SU-DHL-6 (cell line): ENCODE results near the gene RPS6KB2.

ENCODE experiments used
- H2AFZ ChIP-seq: fragments of 200-600 bp; sonication (generic); 2 replicates; pipeline ENCODE4 v1.6.1; 2014; ENCODE audit warnings: low read depth, mild to moderate bottlenecking, moderate library complexity, mixed read lengths, antibody characterized with exemption, low read length; ENCODE audit not compliant: severe bottlenecking
- H3F3A ChIP-seq: fragments of 200-600 bp; shearing (Covaris generic); 2 replicates; pipeline ENCODE4 v1.6.0; 2016; ENCODE audit warnings: antibody characterized with exemption, mild to moderate bottlenecking; ENCODE audit not compliant: insufficient read depth
- H3K27ac ChIP-seq: fragments of 200-600 bp; sonication (generic); 2 replicates; pipeline ENCODE4 v1.5.1; 2016; ENCODE audit warnings: low read depth, mild to moderate bottlenecking, low read length, moderate library complexity, mixed read lengths
- H3K27me3 ChIP-seq: fragments of 200-600 bp; sonication (generic), shearing (Covaris generic); 2 replicates; pipeline ENCODE4 v1.6.0; 2014; ENCODE audit warnings: mild to moderate bottlenecking, low read length
- H3K36me3 ChIP-seq: fragments of 200-600 bp; sonication (generic); 2 replicates; pipeline ENCODE4 v1.6.1; 2014; ENCODE audit warnings: mild to moderate bottlenecking, low read length, mixed read lengths
- H3K4me2 ChIP-seq: fragments of 300-600, 200-600 bp; shearing (Covaris generic), sonication (generic); 2 replicates; pipeline ENCODE4 v1.6.0; 2014; ENCODE audit warnings: low read length, low read depth, mild to moderate bottlenecking; ENCODE audit not compliant: poor library complexity, severe bottlenecking
- H3K4me3 ChIP-seq: fragments of 200-600 bp; sonication (generic); 2 replicates; pipeline ENCODE4 v1.5.1; 2014; ENCODE audit warnings: antibody characterized with exemption, low read length, mild to moderate bottlenecking, mixed read lengths; ENCODE audit not compliant: insufficient read depth, poor library complexity, severe bottlenecking
- H3K79me2 ChIP-seq: fragments of 200-600 bp; sonication (generic); 2 replicates; pipeline ENCODE4 v1.6.1; 2014; ENCODE audit warnings: mild to moderate bottlenecking, low read length, moderate library complexity; ENCODE audit not compliant: insufficient read depth
- H3K9ac ChIP-seq: fragments of 200-600 bp; sonication (generic); 2 replicates; pipeline ENCODE4 v1.7.0; 2014; ENCODE audit warnings: mild to moderate bottlenecking, low read length
- H3K9me2 ChIP-seq: fragments of 200-600 bp; sonication (generic); replicated peaks from 2 replicates; pipeline ENCODE4 v1.6.1; 2014; ENCODE audit warnings: low read length; ENCODE audit not compliant: insufficient read depth
- H3K9me3 ChIP-seq: fragments of 200-600 bp; sonication (generic); 2 replicates; pipeline ENCODE4 v1.6.1; 2014; ENCODE audit warnings: low read length, mixed read lengths; ENCODE audit not compliant: insufficient read depth
- H4K20me1 ChIP-seq: fragments of 200-600 bp; sonication (generic); 2 replicates; pipeline ENCODE4 v1.6.1; 2014; ENCODE audit warnings: low read depth, mild to moderate bottlenecking, antibody characterized with exemption, low read length, moderate library complexity, mixed read lengths
- EZH2phosphoT487 ChIP-seq: fragments of 200-600 bp; sonication (generic), shearing (Covaris generic); conservative IDR thresholded peaks from 2 replicates; pipeline ENCODE4 v1.6.1; 2018; ENCODE audit warnings: mild to moderate bottlenecking, antibody characterized with exemption, low read length, moderate library complexity, mixed read lengths
- TF ChIP-seq, protein P1 (sequence below): fragments of 200-600 bp; sonication (generic); IDR thresholded peaks from one replicate; pipeline ENCODE4 v1.5.1; 2017; ENCODE audit warnings: antibody characterized with exemption, mild to moderate bottlenecking, low read length, moderate library complexity; ENCODE audit not compliant: insufficient read depth, poor library complexity, severe bottlenecking

Gene RPS6KB2

DNA sequence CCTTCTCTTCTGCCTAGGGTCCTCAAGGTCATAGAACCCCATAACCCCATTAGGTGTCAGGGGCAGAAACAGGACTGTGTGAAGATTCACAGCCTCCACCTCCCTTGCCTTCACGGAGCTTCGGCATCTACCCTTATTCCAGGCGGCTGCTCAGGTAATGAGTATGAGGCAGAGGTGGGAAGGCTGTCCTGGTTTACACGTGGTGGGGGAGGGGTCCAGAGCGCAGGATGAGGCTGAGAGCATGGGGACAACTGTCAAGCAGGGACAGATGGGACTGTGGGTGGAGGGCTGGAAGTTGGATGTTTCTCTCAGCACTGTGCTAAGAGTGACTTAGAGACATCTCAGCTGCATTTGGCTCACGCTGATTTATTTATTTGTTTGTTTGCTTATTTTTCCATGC, 40.8 kb upstream of the RPS6KB2 start:
- H3K9me3 ChIP-seq = no peaks in the 10 kb centered on the region
- H3K79me2 ChIP-seq = peaks cover 7% of the 10 kb centered on the region
- H3K36me3 ChIP-seq = no peaks in the 10 kb centered on the region
- no peak overlapping the region for H3K4me2 ChIP-seq
- H4K20me1 ChIP-seq = no peaks in the 10 kb centered on the region
- H3F3A ChIP-seq = no peaks in the 10 kb centered on the region
- TF ChIP-seq EZH2phosphoT487 = no peak
- TF ChIP-seq, protein P1, sequence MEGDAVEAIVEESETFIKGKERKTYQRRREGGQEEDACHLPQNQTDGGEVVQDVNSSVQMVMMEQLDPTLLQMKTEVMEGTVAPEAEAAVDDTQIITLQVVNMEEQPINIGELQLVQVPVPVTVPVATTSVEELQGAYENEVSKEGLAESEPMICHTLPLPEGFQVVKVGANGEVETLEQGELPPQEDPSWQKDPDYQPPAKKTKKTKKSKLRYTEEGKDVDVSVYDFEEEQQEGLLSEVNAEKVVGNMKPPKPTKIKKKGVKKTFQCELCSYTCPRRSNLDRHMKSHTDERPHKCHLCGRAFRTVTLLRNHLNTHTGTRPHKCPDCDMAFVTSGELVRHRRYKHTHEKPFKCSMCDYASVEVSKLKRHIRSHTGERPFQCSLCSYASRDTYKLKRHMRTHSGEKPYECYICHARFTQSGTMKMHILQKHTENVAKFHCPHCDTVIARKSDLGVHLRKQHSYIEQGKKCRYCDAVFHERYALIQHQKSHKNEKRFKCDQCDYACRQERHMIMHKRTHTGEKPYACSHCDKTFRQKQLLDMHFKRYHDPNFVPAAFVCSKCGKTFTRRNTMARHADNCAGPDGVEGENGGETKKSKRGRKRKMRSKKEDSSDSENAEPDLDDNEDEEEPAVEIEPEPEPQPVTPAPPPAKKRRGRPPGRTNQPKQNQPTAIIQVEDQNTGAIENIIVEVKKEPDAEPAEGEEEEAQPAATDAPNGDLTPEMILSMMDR = no peak
- no peak overlapping the region for H3K9ac ChIP-seq
- H3K4me3 ChIP-seq = no peak overlapping the region
- H3K9me2 ChIP-seq = no peaks in the 10 kb centered on the region
- no peak overlapping the region for H3K27ac ChIP-seq
- no peaks in the 10 kb centered on the region for H3K27me3 ChIP-seq
- no peak overlapping the region for H2AFZ ChIP-seq

DNA sequence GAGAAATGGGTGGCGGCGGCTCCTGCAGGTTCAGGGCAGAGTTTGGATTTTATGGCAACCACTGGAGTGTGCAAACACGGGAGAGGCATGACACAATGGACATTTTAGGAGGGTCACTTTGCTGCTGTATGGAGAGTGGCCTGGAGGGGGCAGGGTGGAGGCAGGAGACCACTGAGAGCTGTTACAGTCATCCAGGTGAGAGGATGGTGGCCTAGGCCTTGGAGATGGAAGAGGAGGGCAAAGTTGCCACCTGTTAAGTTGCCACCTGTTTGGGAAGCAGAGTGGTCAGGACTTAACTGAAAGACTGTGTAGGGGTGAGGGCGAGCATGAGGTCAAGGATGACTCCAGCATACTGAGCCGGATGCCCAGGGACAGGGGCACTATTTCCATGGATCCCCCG, 38.8 kb upstream of the RPS6KB2 start:
- H3K27ac ChIP-seq = no peak overlapping the region

DNA sequence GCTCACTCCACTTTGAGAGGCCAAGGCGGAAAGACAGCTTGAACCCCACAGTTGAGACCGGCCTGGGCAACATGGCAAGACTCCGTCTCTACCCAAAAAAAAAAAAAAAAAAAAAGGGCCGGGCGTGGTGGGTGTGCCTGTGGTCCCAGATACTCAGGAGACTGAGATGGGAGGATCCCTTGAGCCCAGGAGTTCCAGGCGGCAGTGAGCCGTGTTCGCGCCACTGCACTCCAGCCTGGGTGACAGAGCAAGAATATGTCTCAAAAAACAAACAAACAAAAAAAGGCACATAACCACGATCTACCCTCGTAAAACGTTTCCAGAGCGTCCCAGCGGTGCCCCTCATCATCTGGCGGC, 37.4 kb upstream of the RPS6KB2 start:
- Histone ChIP-seq H3K27ac (peak overlapping the region; percentile 23; the same call in 1 of the 2 replicates), H2AFZ (no peak overlapping the region), H3K27me3 (no peaks in the 10 kb centered on the region), H3F3A (no peaks in the 10 kb centered on the region), H4K20me1 (no peaks in the 10 kb centered on the region), H3K4me3 (peak overlapping the region; percentile 81), H3K4me2 (peak overlapping the region; percentile 83), H3K9me3 (no peaks in the 10 kb centered on the region), H3K36me3 (no peaks in the 10 kb centered on the region), H3K79me2 (peaks cover 10% of the 10 kb centered on the region), H3K9ac (peak overlapping the region; percentile 87), H3K9me2 (no peaks in the 10 kb centered on the region)
- TF ChIP-seq, protein P1 = no peak
- no peak for TF ChIP-seq EZH2phosphoT487

More for the DNA sequence above, 38.8 kb upstream of the RPS6KB2 start:
- Histone ChIP-seq H3K9me2 (no peaks in the 10 kb centered on the region), H3K4me2 (no peak overlapping the region), H3K36me3 (no peaks in the 10 kb centered on the region), H2AFZ (no peak overlapping the region), H3K9ac (no peak overlapping the region), H3F3A (no peaks in the 10 kb centered on the region), H3K27me3 (no peaks in the 10 kb centered on the region), H3K4me3 (no peak overlapping the region), H4K20me1 (no peaks in the 10 kb centered on the region), H3K79me2 (peaks cover 10% of the 10 kb centered on the region), H3K9me3 (no peaks in the 10 kb centered on the region)
- TF ChIP-seq, protein P1 = peak; percentile 48
- no peak for TF ChIP-seq EZH2phosphoT487
